Keratinocyte (primary cell): ENCODE data around the gene SPATA13.

Source experiments
- CTCF ChIP-seq, 3 experiments: IDR thresholded peaks in 1 of 3; conservative IDR thresholded peaks in 1 of 3; optimal IDR thresholded peaks in 1 of 3; 2 replicates in 2 of 3; 3 replicates in 1 of 3; pipeline versions ENCODE3 to v1.5.1; 2011; ENCODE audit warnings: low read length in 3 of 3, mild to moderate bottlenecking in 3 of 3, moderate library complexity in 2 of 3, control low read depth in 1 of 3, inconsistent platforms in 1 of 3; ENCODE audit not compliant: insufficient read depth in 2 of 3; ENCODE audit errors: extremely low read depth in 1 of 3
- EZH2 ChIP-seq: IDR thresholded peaks from one replicate; pipeline ENCODE4 v1.6.1; 2012; ENCODE audit warnings: inconsistent platforms, mild to moderate bottlenecking, low read length, moderate library complexity

GRCh38 chr13:24166561-24166960 lies 6.0 kb downstream of the SPATA13 start:
- no peak for TF ChIP-seq CTCF (optimal IDR thresholded peaks at IDR 0.05 in 1 of 3, IDR thresholded peaks at IDR 0.05 in 1 of 3, conservative IDR thresholded peaks at IDR 0.05 in 1 of 3; ENCODE audit: extremely low read depth in 1 of 3, insufficient read depth in 2 of 3, low read length in 3 of 3)
- no peak for TF ChIP-seq EZH2
